ENCODE data around the gene SPZ1. TPM values are rescaled to one million over a fixed set of nuclear protein-coding genes. Genes with fewer than 3 reads are reported as not detected.
"Not testable (repeated sequence)": the region's sequence is repeated elsewhere in the genome, so short reads cannot be mapped to it uniquely, and the experiment has no call there.

The SPZ1 gene
- total RNA-seq, 1 experiment from 2014 or later, result not detected

- no peak for TF ChIP-seq CTCF (IDR thresholded peaks at IDR 0.05; ENCODE audit: insufficient read depth in 1 of 2, low read depth in 1 of 2, low read length in 1 of 2, severe bottlenecking in 1 of 2, unreplicated experiment in 1 of 2)
- Mint-ChIP-seq H3K4me1 (ENCODE audit: low read depth, unreplicated experiment) (no peaks in the 10 kb centered on the region), H3K4me3 (ENCODE audit: unreplicated experiment) (no peak overlapping the region), H3K36me3 (ENCODE audit: insufficient read depth, unreplicated experiment) (no peaks in the 10 kb centered on the region), H3K9me3 (ENCODE audit: unreplicated experiment) (no peaks in the 10 kb centered on the region), H3K27ac (ENCODE audit: unreplicated experiment) (no peak overlapping the region), H3K27me3 (ENCODE audit: insufficient read depth, unreplicated experiment) (no peaks in the 10 kb centered on the region)
- Histone ChIP-seq H3K4me3 (ENCODE audit: low read depth, low read length) (no peak overlapping the region), H3K27me3 (replicated peaks; ENCODE audit: control insufficient read depth, insufficient read depth, low read length) (no peaks in the 10 kb centered on the region), H3K4me1 (no peaks in the 10 kb centered on the region), H3K36me3 (ENCODE audit: control insufficient read depth, insufficient read depth, low read length) (no peaks in the 10 kb centered on the region), H3K9me3 (no peaks in the 10 kb centered on the region)
- ChIA-PET CTCF (no interaction called here), POLR2A (no interaction called here)
- DNase-seq, result no peak
- no TSS peak for BruUV-seq (replicated peaks)
- intact Hi-C loops (cut with micrococcal nuclease; ENCODE audit: unreplicated experiment), result no loop called here
These were observed 20.2 kb upstream of the SPZ1 start for GRCh38 chr5:80299601-80300000.

GRCh38 chr5:80300125-80300524 lies 19.7 kb upstream of the SPZ1 start:
- no peaks in the 10 kb centered on the region for H3K27me3 ChIP-seq (replicated peaks; ENCODE audit: control insufficient read depth, insufficient read depth, low read length)
- no peaks in the 10 kb centered on the region for H3K9me3 ChIP-seq
- Mint-ChIP-seq H3K27ac (ENCODE audit: unreplicated experiment) (no peak overlapping the region), H3K4me1 (ENCODE audit: low read depth, unreplicated experiment) (no peaks in the 10 kb centered on the region), H3K27me3 (ENCODE audit: insufficient read depth, unreplicated experiment) (no peaks in the 10 kb centered on the region), H3K36me3 (ENCODE audit: insufficient read depth, unreplicated experiment) (no peaks in the 10 kb centered on the region), H3K9me3 (ENCODE audit: unreplicated experiment) (no peaks in the 10 kb centered on the region), H3K4me3 (ENCODE audit: unreplicated experiment) (no peak overlapping the region)
- intact Hi-C loops (cut with micrococcal nuclease; ENCODE audit: unreplicated experiment), result no loop called here
- BruUV-seq (replicated peaks), result no TSS peak
- H3K36me3 ChIP-seq (ENCODE audit: control insufficient read depth, insufficient read depth, low read length), result no peaks in the 10 kb centered on the region
- CTCF ChIA-PET, result no interaction called here
- DNase-seq, result no peak
- POLR2A ChIA-PET, result no interaction called here
- no peaks in the 10 kb centered on the region for H3K4me1 ChIP-seq
- H3K4me3 ChIP-seq (ENCODE audit: low read depth, low read length), result no peak overlapping the region
- TF ChIP-seq CTCF (IDR thresholded peaks at IDR 0.05; ENCODE audit: insufficient read depth in 1 of 2, low read depth in 1 of 2, low read length in 1 of 2, severe bottlenecking in 1 of 2, unreplicated experiment in 1 of 2), result no peak

DNA sequence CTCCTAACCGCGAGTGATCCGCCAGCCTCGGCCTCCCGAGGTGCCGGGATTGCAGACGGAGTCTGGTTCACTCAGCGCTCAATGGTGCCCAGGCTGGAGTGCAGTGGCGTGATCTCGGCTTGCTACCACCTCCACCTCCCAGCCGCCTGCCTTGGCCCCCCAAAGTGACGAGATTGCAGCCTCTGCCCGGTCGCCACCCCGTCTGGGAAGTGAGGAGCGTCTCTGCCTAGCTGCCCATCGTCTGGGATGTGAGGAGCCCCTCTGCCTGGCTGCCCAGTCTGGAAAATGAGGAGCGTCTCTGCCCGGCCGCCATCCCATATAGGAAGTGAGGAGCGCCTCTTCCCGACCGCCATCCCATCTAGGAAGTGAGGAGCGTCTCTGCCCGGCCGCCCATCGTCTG lies 19.0 kb upstream of the SPZ1 start:
- DNase-seq; H3K36me3 Mint-ChIP-seq (ENCODE audit: insufficient read depth, unreplicated experiment); POLR2A ChIA-PET; intact Hi-C loops (cut with micrococcal nuclease; ENCODE audit: unreplicated experiment); H3K4me1 ChIP-seq; H3K36me3 ChIP-seq (ENCODE audit: control insufficient read depth, insufficient read depth, low read length); H3K27me3 ChIP-seq (replicated peaks; ENCODE audit: control insufficient read depth, insufficient read depth, low read length); H3K4me3 ChIP-seq (ENCODE audit: low read depth, low read length); H3K27ac Mint-ChIP-seq (ENCODE audit: unreplicated experiment); H3K4me3 Mint-ChIP-seq (ENCODE audit: unreplicated experiment); H3K9me3 Mint-ChIP-seq (ENCODE audit: unreplicated experiment); H3K4me1 Mint-ChIP-seq (ENCODE audit: low read depth, unreplicated experiment); H3K27me3 Mint-ChIP-seq (ENCODE audit: insufficient read depth, unreplicated experiment); CTCF ChIA-PET; BruUV-seq (replicated peaks); H3K9me3 ChIP-seq: not testable (repeated sequence)

DNA sequence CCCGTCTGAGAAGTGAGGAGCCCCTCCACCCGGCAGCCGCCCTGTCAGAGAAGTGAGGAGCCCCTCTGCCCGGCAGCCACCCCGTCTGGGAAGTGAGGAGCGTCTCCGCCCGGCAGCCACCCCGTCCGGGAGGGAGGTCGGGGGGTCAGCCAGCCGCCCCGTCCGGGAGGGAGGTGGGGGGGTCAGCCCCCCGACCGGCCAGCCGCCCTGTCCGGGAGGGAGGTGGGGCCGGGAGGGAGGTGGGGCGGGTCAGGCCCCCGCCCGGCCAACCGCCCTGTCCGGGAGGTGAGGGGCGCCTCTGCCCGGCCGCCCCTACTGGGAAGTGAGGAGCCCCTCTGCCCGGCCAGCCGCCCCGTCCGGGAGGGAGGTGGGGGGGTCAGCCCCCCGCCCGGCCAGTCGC lies 18.5 kb upstream of the SPZ1 start:
- intact Hi-C loops (cut with micrococcal nuclease; ENCODE audit: unreplicated experiment); CTCF ChIA-PET; H3K4me3 Mint-ChIP-seq (ENCODE audit: unreplicated experiment); H3K4me1 ChIP-seq; H3K27me3 ChIP-seq (replicated peaks; ENCODE audit: control insufficient read depth, insufficient read depth, low read length); POLR2A ChIA-PET; DNase-seq; BruUV-seq (replicated peaks); H3K36me3 Mint-ChIP-seq (ENCODE audit: insufficient read depth, unreplicated experiment); H3K36me3 ChIP-seq (ENCODE audit: control insufficient read depth, insufficient read depth, low read length); H3K27me3 Mint-ChIP-seq (ENCODE audit: insufficient read depth, unreplicated experiment); H3K27ac Mint-ChIP-seq (ENCODE audit: unreplicated experiment); H3K4me3 ChIP-seq (ENCODE audit: low read depth, low read length); H3K9me3 ChIP-seq; H3K9me3 Mint-ChIP-seq (ENCODE audit: unreplicated experiment); H3K4me1 Mint-ChIP-seq (ENCODE audit: low read depth, unreplicated experiment): not testable (repeated sequence)

All from Caco-2 (cell line).